Ectodermal cell (in vitro differentiated cells): ENCODE data around the gene BTBD9.

Experiments used
- H3K27ac ChIP-seq: 2 replicates; pipeline ENCODE4 v1.7.0; 2013; ENCODE audit warnings: mild to moderate bottlenecking, low read depth, low read length; ENCODE audit not compliant: insufficient read depth, poor library complexity, severe bottlenecking
- H3K27me3 ChIP-seq: 2 replicates; pipeline ENCODE4 v1.7.0; 2013; ENCODE audit warnings: mild to moderate bottlenecking, low read length; ENCODE audit not compliant: insufficient read depth, control insufficient read depth, poor library complexity, severe bottlenecking
- H3K36me3 ChIP-seq: one replicate; pipeline ENCODE4 v1.7.0; 2013; ENCODE audit warnings: low read length; ENCODE audit not compliant: control insufficient read depth, insufficient read depth
- H3K4me1 ChIP-seq: one replicate; pipeline ENCODE4 v1.7.0; 2013; ENCODE audit warnings: low read length; ENCODE audit not compliant: control insufficient read depth, insufficient read depth
- H3K4me3 ChIP-seq: 2 replicates; pipeline ENCODE4 v1.7.0; 2013; ENCODE audit warnings: low read depth, low read length, control low read depth; ENCODE audit not compliant: insufficient read depth
- H3K9me3 ChIP-seq: 2 replicates; pipeline ENCODE4 v1.7.0; 2013; ENCODE audit warnings: mild to moderate bottlenecking, low read length, moderate library complexity; ENCODE audit not compliant: control insufficient read depth
- WGBS, 2 experiments: methylation state at CpG; one replicate each; pipeline ENCODE4 v1.1.7; 2013; ENCODE audit warnings: missing lambda C conversion rate in 2 of 2; 5-methylcytosine and 5-hydroxymethylcytosine counted together

The BTBD9 gene

GRCh38 chr6:38158762-38159350 is 480.9 kb downstream of the BTBD9 start:
- Histone ChIP-seq H3K9me3 (no peaks in the 10 kb centered on the region), H3K4me1 (peaks cover 10% of the 10 kb centered on the region), H3K4me3 (no peak overlapping the region), H3K36me3 (no peaks in the 10 kb centered on the region), H3K27ac (no peak overlapping the region), H3K27me3 (no peaks in the 10 kb centered on the region)
- 90 to 92% methylated on average over 14 of the region's 14 CpGs for WGBS, 2 experiments

GRCh38 chr6:38157905-38158304 is 481.8 kb downstream of the BTBD9 start:
- WGBS, 2 experiments, result 93 to 95% methylated on average over 11 of the region's 11 CpGs
- Histone ChIP-seq H3K27me3 (no peaks in the 10 kb centered on the region), H3K36me3 (no peaks in the 10 kb centered on the region), H3K4me1 (peaks cover 13% of the 10 kb centered on the region), H3K4me3 (no peak overlapping the region), H3K9me3 (no peaks in the 10 kb centered on the region), H3K27ac (no peak overlapping the region)

- WGBS, 2 experiments, result 95 to 96% methylated on average over 10 of the region's 10 CpGs
- Histone ChIP-seq H3K4me1 (peaks cover 13% of the 10 kb centered on the region), H3K4me3 (no peak overlapping the region), H3K9me3 (no peaks in the 10 kb centered on the region), H3K27me3 (no peaks in the 10 kb centered on the region), H3K36me3 (no peaks in the 10 kb centered on the region), H3K27ac (no peak overlapping the region)
Observed at GRCh38 chr6:38156818-38157565, 482.7 kb downstream of the BTBD9 start.

GRCh38 chr6:38155621-38156204 is 484.0 kb downstream of the BTBD9 start:
- Histone ChIP-seq H3K4me1 (peaks cover 18% of the 10 kb centered on the region), H3K36me3 (no peaks in the 10 kb centered on the region), H3K27ac (no peak overlapping the region), H3K9me3 (no peaks in the 10 kb centered on the region), H3K27me3 (no peaks in the 10 kb centered on the region), H3K4me3 (no peak overlapping the region)
- 93 to 96% methylated on average over 5 to 6 of the region's 6 CpGs for WGBS, 2 experiments

GRCh38 chr6:38155144-38155543 is 484.6 kb downstream of the BTBD9 start:
- Histone ChIP-seq H3K27me3 (no peaks in the 10 kb centered on the region), H3K36me3 (no peaks in the 10 kb centered on the region), H3K27ac (no peak overlapping the region), H3K4me3 (no peak overlapping the region), H3K9me3 (no peaks in the 10 kb centered on the region), H3K4me1 (peaks cover 18% of the 10 kb centered on the region)
- WGBS, 2 experiments, result 95 to 96% methylated on average over 9 of the region's 9 CpGs

GRCh38 chr6:38154731-38155130 is 485.0 kb downstream of the BTBD9 start:
- WGBS, 2 experiments, result 90 to 94% methylated on average over 7 to 8 of the region's 8 CpGs
- Histone ChIP-seq H3K4me3 (no peak overlapping the region), H3K9me3 (no peaks in the 10 kb centered on the region), H3K36me3 (no peaks in the 10 kb centered on the region), H3K27ac (no peak overlapping the region), H3K4me1 (peaks cover 19% of the 10 kb centered on the region), H3K27me3 (no peaks in the 10 kb centered on the region)

GRCh38 chr6:38153798-38154345 is 485.9 kb downstream of the BTBD9 start:
- no peaks in the 10 kb centered on the region for H3K36me3 ChIP-seq
- H3K27me3 ChIP-seq, result no peaks in the 10 kb centered on the region
- no peak overlapping the region for H3K27ac ChIP-seq
- H3K4me1 ChIP-seq, result peaks cover 27% of the 10 kb centered on the region
- WGBS, 2 experiments, result 84 to 85% methylated on average over 16 of the region's 16 CpGs
- no peaks in the 10 kb centered on the region for H3K9me3 ChIP-seq
- H3K4me3 ChIP-seq, result no peak overlapping the region

GRCh38 chr6:38153076-38153797 is 486.5 kb downstream of the BTBD9 start:
- peaks cover 33% of the 10 kb centered on the region for H3K4me1 ChIP-seq
- H3K27me3 ChIP-seq, result no peaks in the 10 kb centered on the region
- H3K4me3 ChIP-seq, result no peak overlapping the region
- H3K9me3 ChIP-seq, result no peaks in the 10 kb centered on the region
- no peak overlapping the region for H3K27ac ChIP-seq
- 92 to 93% methylated on average over 23 of the region's 23 CpGs for WGBS, 2 experiments
- no peaks in the 10 kb centered on the region for H3K36me3 ChIP-seq

- 92 to 94% methylated on average over 8 of the region's 8 CpGs for WGBS, 2 experiments
- Histone ChIP-seq H3K36me3 (no peaks in the 10 kb centered on the region), H3K4me1 (peaks cover 33% of the 10 kb centered on the region), H3K27ac (no peak overlapping the region), H3K4me3 (no peak overlapping the region), H3K9me3 (no peaks in the 10 kb centered on the region), H3K27me3 (no peaks in the 10 kb centered on the region)
Observed at GRCh38 chr6:38152620-38153019, 487.1 kb downstream of the BTBD9 start.
